ENCODE data around the gene LCTL.
"Not testable (repeated sequence)": the region's sequence is repeated elsewhere in the genome, so short reads cannot be mapped to it uniquely, and the experiment has no call there.

Gene LCTL

GRCh38 chr15:66592505-66593218, 26.9 kb upstream of the LCTL start:
- H3K4me3 ChIP-seq (ENCODE audit: low read depth, low read length) = no peak overlapping the region
- TF ChIP-seq CTCF (IDR thresholded peaks at IDR 0.05; ENCODE audit: low read depth, low read length) = no peak

- no peak overlapping the region for H3K4me3 ChIP-seq (ENCODE audit: low read depth, low read length)
- TF ChIP-seq CTCF (IDR thresholded peaks at IDR 0.05; ENCODE audit: low read depth, low read length) = no peak
These were observed 25.6 kb upstream of the LCTL start for GRCh38 chr15:66591322-66591862.

GRCh38 chr15:66590435-66590834, 24.6 kb upstream of the LCTL start:
- no peak overlapping the region for H3K4me3 ChIP-seq (ENCODE audit: low read depth, low read length)
- no peak for TF ChIP-seq CTCF (IDR thresholded peaks at IDR 0.05; ENCODE audit: low read depth, low read length)

GRCh38 chr15:66589429-66589828, 23.6 kb upstream of the LCTL start:
- not testable (repeated sequence) for H3K4me3 ChIP-seq (ENCODE audit: low read depth, low read length)

GRCh38 chr15:66588971-66589370, 23.2 kb upstream of the LCTL start:
- TF ChIP-seq CTCF (IDR thresholded peaks at IDR 0.05; ENCODE audit: low read depth, low read length) = no peak
- H3K4me3 ChIP-seq (ENCODE audit: low read depth, low read length) = no peak overlapping the region

- TF ChIP-seq CTCF (IDR thresholded peaks at IDR 0.05; ENCODE audit: low read depth, low read length) = 0 out of 2 replicates have a peak, but pooled peaks have one; percentile 9
- no peak overlapping the region for H3K4me3 ChIP-seq (ENCODE audit: low read depth, low read length)
These were observed 22.7 kb upstream of the LCTL start for GRCh38 chr15:66588537-66588936.

- no peak for TF ChIP-seq CTCF (IDR thresholded peaks at IDR 0.05; ENCODE audit: low read depth, low read length)
- H3K4me3 ChIP-seq (ENCODE audit: low read depth, low read length) = no peak overlapping the region
These were observed 22.0 kb upstream of the LCTL start for GRCh38 chr15:66587749-66588148.

GRCh38 chr15:66587020-66587419, 21.2 kb upstream of the LCTL start:
- no peak overlapping the region for H3K4me3 ChIP-seq (ENCODE audit: low read depth, low read length)
- no peak for TF ChIP-seq CTCF (IDR thresholded peaks at IDR 0.05; ENCODE audit: low read depth, low read length)

Measured in WI38 (cell line).